GM23338 (cell line): ENCODE data around the gene CAT.

Experiments used
- CREB1 ChIP-seq: fragments of 250-450 bp; sonication (Bioruptor Pico); IDR thresholded peaks from 2 replicates; pipeline ENCODE4 v1.5.0; 2020; ENCODE audit warnings: low read depth, mild to moderate bottlenecking, moderate library complexity
- EZH2 ChIP-seq: fragments of 200-600 bp; sonication (generic); IDR thresholded peaks from one replicate; pipeline ENCODE4 v1.8.0; 2017; ENCODE audit warnings: antibody characterized with exemption, mild to moderate bottlenecking, low read depth; ENCODE audit not compliant: unreplicated experiment
- EZH2phosphoT487 ChIP-seq: fragments of 200-600 bp; sonication (generic); IDR thresholded peaks from one replicate; pipeline ENCODE4 v1.8.1; 2018; ENCODE audit warnings: antibody characterized with exemption; ENCODE audit not compliant: unreplicated experiment
- JUNB ChIP-seq: IDR thresholded peaks from one replicate; pipeline ENCODE4 v1.6.1; 2016; ENCODE audit warnings: antibody characterized with exemption; ENCODE audit not compliant: unreplicated experiment
- NANOG ChIP-seq: IDR thresholded peaks from 2 replicates; pipeline ENCODE4 v1.6.1; 2016; ENCODE audit warnings: antibody characterized with exemption, borderline replicate concordance
- POLR2AphosphoS5 ChIP-seq: IDR thresholded peaks from 2 replicates; pipeline ENCODE4 v1.6.1; 2016; ENCODE audit warnings: antibody characterized with exemption, low read depth
- STAT1 ChIP-seq: IDR thresholded peaks from one replicate; pipeline ENCODE4 v1.6.1; 2016; ENCODE audit warnings: antibody characterized with exemption; ENCODE audit not compliant: unreplicated experiment
- ZNF114 ChIP-seq: fragments of 250-450 bp; sonication (Bioruptor Pico); IDR thresholded peaks from 2 replicates; pipeline ENCODE4 v1.5.0; 2020; ENCODE audit warnings: mild to moderate bottlenecking, moderate library complexity
- ZNF331 ChIP-seq: fragments of 250-450 bp; sonication (Bioruptor Pico); IDR thresholded peaks from 2 replicates; pipeline ENCODE4 v1.5.0; 2020; ENCODE audit warnings: low read depth, mild to moderate bottlenecking, moderate library complexity
- TF ChIP-seq, protein P1 (sequence below), 2 experiments: fragments of 200-600 bp in 1 of 2; sonication (generic) in 1 of 2; conservative IDR thresholded peaks; 2 replicates each; pipeline versions ENCODE4 v1.5.1 to v1.6.1; 2016 to 2017; ENCODE audit warnings: antibody characterized with exemption in 2 of 2, low read depth in 2 of 2, mild to moderate bottlenecking in 2 of 2, moderate library complexity in 1 of 2
- TF ChIP-seq, protein P2 (sequence below): IDR thresholded peaks from one replicate; pipeline ENCODE4 v1.6.1; 2018; ENCODE audit warnings: antibody characterized with exemption; ENCODE audit not compliant: unreplicated experiment
- TF ChIP-seq, protein P3 (sequence below): IDR thresholded peaks from 2 replicates; pipeline ENCODE4 v1.6.1; 2016; ENCODE audit warnings: antibody characterized with exemption
- TF ChIP-seq, protein P4 (sequence below): fragments of 250-450 bp; sonication (Bioruptor Pico); IDR thresholded peaks from 2 replicates; pipeline ENCODE4 v1.5.0; 2020; ENCODE audit warnings: mild to moderate bottlenecking, moderate library complexity

DNA sequence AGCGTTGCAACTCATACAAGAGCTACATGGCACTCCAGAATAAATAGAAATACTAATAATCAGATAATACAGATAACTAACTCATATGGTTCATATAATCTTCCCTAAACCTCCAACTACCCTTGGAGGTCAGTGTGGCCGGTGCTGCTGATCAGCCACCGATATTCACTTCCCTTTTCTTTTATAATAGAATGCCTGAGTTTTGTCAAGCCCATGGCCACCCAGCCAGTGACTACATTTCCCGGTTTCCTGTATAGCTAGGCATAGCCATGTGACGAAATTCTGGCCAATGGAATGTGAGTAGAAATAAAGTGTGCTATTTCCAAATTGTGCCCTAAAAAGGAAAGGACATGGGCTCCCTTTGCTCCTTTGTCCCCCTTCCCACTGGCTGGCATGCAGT, 5.9 kb upstream of the CAT start:
- TF ChIP-seq EZH2 (no peak), POLR2AphosphoS5 (no peak), EZH2phosphoT487 (no peak), ZNF114 (CRISPR knock-in tag) (no peak), CREB1 (no peak), JUNB (no peak), NANOG (no peak), STAT1 (no peak), ZNF331 (no peak)
- TF ChIP-seq, protein P1, sequence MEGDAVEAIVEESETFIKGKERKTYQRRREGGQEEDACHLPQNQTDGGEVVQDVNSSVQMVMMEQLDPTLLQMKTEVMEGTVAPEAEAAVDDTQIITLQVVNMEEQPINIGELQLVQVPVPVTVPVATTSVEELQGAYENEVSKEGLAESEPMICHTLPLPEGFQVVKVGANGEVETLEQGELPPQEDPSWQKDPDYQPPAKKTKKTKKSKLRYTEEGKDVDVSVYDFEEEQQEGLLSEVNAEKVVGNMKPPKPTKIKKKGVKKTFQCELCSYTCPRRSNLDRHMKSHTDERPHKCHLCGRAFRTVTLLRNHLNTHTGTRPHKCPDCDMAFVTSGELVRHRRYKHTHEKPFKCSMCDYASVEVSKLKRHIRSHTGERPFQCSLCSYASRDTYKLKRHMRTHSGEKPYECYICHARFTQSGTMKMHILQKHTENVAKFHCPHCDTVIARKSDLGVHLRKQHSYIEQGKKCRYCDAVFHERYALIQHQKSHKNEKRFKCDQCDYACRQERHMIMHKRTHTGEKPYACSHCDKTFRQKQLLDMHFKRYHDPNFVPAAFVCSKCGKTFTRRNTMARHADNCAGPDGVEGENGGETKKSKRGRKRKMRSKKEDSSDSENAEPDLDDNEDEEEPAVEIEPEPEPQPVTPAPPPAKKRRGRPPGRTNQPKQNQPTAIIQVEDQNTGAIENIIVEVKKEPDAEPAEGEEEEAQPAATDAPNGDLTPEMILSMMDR (conservative IDR thresholded peaks at IDR 0.05; ENCODE audit: low read depth in 2 of 2) = no peak
- TF ChIP-seq, protein P2, sequence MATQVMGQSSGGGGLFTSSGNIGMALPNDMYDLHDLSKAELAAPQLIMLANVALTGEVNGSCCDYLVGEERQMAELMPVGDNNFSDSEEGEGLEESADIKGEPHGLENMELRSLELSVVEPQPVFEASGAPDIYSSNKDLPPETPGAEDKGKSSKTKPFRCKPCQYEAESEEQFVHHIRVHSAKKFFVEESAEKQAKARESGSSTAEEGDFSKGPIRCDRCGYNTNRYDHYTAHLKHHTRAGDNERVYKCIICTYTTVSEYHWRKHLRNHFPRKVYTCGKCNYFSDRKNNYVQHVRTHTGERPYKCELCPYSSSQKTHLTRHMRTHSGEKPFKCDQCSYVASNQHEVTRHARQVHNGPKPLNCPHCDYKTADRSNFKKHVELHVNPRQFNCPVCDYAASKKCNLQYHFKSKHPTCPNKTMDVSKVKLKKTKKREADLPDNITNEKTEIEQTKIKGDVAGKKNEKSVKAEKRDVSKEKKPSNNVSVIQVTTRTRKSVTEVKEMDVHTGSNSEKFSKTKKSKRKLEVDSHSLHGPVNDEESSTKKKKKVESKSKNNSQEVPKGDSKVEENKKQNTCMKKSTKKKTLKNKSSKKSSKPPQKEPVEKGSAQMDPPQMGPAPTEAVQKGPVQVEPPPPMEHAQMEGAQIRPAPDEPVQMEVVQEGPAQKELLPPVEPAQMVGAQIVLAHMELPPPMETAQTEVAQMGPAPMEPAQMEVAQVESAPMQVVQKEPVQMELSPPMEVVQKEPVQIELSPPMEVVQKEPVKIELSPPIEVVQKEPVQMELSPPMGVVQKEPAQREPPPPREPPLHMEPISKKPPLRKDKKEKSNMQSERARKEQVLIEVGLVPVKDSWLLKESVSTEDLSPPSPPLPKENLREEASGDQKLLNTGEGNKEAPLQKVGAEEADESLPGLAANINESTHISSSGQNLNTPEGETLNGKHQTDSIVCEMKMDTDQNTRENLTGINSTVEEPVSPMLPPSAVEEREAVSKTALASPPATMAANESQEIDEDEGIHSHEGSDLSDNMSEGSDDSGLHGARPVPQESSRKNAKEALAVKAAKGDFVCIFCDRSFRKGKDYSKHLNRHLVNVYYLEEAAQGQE = no peak
- TF ChIP-seq, protein P3, sequence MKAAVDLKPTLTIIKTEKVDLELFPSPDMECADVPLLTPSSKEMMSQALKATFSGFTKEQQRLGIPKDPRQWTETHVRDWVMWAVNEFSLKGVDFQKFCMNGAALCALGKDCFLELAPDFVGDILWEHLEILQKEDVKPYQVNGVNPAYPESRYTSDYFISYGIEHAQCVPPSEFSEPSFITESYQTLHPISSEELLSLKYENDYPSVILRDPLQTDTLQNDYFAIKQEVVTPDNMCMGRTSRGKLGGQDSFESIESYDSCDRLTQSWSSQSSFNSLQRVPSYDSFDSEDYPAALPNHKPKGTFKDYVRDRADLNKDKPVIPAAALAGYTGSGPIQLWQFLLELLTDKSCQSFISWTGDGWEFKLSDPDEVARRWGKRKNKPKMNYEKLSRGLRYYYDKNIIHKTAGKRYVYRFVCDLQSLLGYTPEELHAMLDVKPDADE = no peak
- TF ChIP-seq, protein P4, sequence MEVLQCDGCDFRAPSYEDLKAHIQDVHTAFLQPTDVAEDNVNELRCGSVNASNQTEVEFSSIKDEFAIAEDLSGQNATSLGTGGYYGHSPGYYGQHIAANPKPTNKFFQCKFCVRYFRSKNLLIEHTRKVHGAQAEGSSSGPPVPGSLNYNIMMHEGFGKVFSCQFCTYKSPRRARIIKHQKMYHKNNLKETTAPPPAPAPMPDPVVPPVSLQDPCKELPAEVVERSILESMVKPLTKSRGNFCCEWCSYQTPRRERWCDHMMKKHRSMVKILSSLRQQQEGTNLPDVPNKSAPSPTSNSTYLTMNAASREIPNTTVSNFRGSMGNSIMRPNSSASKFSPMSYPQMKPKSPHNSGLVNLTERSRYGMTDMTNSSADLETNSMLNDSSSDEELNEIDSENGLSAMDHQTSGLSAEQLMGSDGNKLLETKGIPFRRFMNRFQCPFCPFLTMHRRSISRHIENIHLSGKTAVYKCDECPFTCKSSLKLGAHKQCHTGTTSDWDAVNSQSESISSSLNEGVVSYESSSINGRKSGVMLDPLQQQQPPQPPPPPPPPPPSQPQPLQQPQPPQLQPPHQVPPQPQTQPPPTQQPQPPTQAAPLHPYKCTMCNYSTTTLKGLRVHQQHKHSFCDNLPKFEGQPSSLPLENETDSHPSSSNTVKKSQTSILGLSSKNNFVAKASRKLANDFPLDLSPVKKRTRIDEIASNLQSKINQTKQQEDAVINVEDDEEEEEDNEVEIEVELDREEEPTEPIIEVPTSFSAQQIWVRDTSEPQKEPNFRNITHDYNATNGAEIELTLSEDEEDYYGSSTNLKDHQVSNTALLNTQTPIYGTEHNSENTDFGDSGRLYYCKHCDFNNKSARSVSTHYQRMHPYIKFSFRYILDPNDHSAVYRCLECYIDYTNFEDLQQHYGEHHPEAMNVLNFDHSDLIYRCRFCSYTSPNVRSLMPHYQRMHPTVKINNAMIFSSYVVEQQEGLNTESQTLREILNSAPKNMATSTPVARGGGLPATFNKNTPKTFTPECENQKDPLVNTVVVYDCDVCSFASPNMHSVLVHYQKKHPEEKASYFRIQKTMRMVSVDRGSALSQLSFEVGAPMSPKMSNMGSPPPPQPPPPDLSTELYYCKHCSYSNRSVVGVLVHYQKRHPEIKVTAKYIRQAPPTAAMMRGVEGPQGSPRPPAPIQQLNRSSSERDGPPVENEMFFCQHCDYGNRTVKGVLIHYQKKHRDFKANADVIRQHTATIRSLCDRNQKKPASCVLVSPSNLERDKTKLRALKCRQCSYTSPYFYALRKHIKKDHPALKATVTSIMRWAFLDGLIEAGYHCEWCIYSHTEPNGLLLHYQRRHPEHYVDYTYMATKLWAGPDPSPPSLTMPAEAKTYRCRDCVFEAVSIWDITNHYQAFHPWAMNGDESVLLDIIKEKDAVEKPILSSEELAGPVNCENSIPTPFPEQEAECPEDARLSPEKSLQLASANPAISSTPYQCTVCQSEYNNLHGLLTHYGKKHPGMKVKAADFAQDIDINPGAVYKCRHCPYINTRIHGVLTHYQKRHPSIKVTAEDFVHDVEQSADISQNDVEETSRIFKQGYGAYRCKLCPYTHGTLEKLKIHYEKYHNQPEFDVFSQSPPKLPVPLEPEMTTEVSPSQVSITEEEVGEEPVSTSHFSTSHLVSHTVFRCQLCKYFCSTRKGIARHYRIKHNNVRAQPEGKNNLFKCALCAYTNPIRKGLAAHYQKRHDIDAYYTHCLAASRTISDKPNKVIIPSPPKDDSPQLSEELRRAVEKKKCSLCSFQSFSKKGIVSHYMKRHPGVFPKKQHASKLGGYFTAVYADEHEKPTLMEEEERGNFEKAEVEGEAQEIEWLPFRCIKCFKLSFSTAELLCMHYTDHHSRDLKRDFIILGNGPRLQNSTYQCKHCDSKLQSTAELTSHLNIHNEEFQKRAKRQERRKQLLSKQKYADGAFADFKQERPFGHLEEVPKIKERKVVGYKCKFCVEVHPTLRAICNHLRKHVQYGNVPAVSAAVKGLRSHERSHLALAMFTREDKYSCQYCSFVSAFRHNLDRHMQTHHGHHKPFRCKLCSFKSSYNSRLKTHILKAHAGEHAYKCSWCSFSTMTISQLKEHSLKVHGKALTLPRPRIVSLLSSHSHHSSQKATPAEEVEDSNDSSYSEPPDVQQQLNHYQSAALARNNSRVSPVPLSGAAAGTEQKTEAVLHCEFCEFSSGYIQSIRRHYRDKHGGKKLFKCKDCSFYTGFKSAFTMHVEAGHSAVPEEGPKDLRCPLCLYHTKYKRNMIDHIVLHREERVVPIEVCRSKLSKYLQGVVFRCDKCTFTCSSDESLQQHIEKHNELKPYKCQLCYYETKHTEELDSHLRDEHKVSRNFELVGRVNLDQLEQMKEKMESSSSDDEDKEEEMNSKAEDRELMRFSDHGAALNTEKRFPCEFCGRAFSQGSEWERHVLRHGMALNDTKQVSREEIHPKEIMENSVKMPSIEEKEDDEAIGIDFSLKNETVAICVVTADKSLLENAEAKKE (CRISPR knock-in tag) = no peak
